Astrocyte (in vitro differentiated cells and primary cell): ENCODE data around the gene HSF4.

Experiments
- CTCF ChIP-seq: IDR thresholded peaks from 2 replicates; pipeline ENCODE4 v1.5.1; 2011; ENCODE audit warnings: low read depth, mild to moderate bottlenecking, inconsistent platforms, low read length, moderate library complexity; ENCODE audit not compliant: insufficient read depth
- EZH2 ChIP-seq: IDR thresholded peaks from 2 replicates; pipeline ENCODE4 v1.6.1; 2012; ENCODE audit warnings: mild to moderate bottlenecking, low read length, inconsistent platforms; ENCODE audit not compliant: insufficient read depth

GRCh38 chr16:67176662-67177061, 12.1 kb downstream of the HSF4 start:
- TF ChIP-seq CTCF (no peak), EZH2 (no peak)
